Measurements from ENCODE around the gene SLC9A7.
A peak's percentile ranks its signal among the peaks of the same experiment; 100 is the strongest.

SLC9A7 gene

GRCh38 chrX:46758956-46759644 lies at the start of gene SLC9A7:
Gene SLC9A7 (minus strand): TSS chrX:46759118. CDS start chrX:46759029, 89 bp downstream.
- H3K27ac ChIP-seq, result peak within 1 kb of the TSS; percentile 73
- peak within 1 kb of the TSS; percentile 81 for H2AFZ ChIP-seq
- peak within 1 kb of the TSS; percentile 11 for H3K9ac ChIP-seq
- no peaks in the 10 kb centered on the region for H3K27me3 ChIP-seq (ENCODE audit: control insufficient read depth, insufficient read depth, low read length)
- no peaks in the 10 kb centered on the region for H3K4me1 ChIP-seq
- peak within 1 kb of the TSS; percentile 61 for H3K4me3 ChIP-seq (ENCODE audit: low read depth, low read length)
- no peaks in the 10 kb centered on the region for H3K79me2 ChIP-seq
- H3K36me3 ChIP-seq (ENCODE audit: control insufficient read depth, insufficient read depth, low read length), result no peaks in the 10 kb centered on the region
- H3K4me2 ChIP-seq (ENCODE audit: low read length), result peak within 1 kb of the TSS; percentile 64
- peak; percentile 77 for TF ChIP-seq CTCF (IDR thresholded peaks at IDR 0.05)
- no peaks in the 10 kb centered on the region for H3K9me3 ChIP-seq (ENCODE audit: control insufficient read depth, low read length)

- H3K4me1 ChIP-seq, result no peaks in the 10 kb centered on the region
- H2AFZ ChIP-seq, result no peak overlapping the region
- no peak overlapping the region for H3K4me2 ChIP-seq (ENCODE audit: low read length)
- no peaks in the 10 kb centered on the region for H3K79me2 ChIP-seq
- no peaks in the 10 kb centered on the region for H3K36me3 ChIP-seq (ENCODE audit: control insufficient read depth, insufficient read depth, low read length)
- TF ChIP-seq CTCF (IDR thresholded peaks at IDR 0.05), result no peak
- no peaks in the 10 kb centered on the region for H3K27me3 ChIP-seq (ENCODE audit: control insufficient read depth, insufficient read depth, low read length)
- no peak overlapping the region for H3K4me3 ChIP-seq (ENCODE audit: low read depth, low read length)
- H3K9ac ChIP-seq, result no peak overlapping the region
- H3K9me3 ChIP-seq (ENCODE audit: control insufficient read depth, low read length), result no peaks in the 10 kb centered on the region
- no peak overlapping the region for H3K27ac ChIP-seq
These were observed 46.4 kb upstream of the SLC9A7 start for GRCh38 chrX:46805270-46805669.

- Histone ChIP-seq H3K27ac (no peak overlapping the region), H3K36me3 (ENCODE audit: control insufficient read depth, insufficient read depth, low read length) (no peaks in the 10 kb centered on the region), H3K4me3 (ENCODE audit: low read depth, low read length) (no peak overlapping the region), H2AFZ (no peak overlapping the region), H3K4me2 (ENCODE audit: low read length) (no peak overlapping the region), H3K9me3 (ENCODE audit: control insufficient read depth, low read length) (no peaks in the 10 kb centered on the region), H3K4me1 (no peaks in the 10 kb centered on the region), H3K27me3 (ENCODE audit: control insufficient read depth, insufficient read depth, low read length) (no peaks in the 10 kb centered on the region), H3K79me2 (no peaks in the 10 kb centered on the region), H3K9ac (no peak overlapping the region)
- TF ChIP-seq CTCF (IDR thresholded peaks at IDR 0.05), result no peak
These were observed 44.2 kb upstream of the SLC9A7 start for GRCh38 chrX:46803140-46803539.

- Histone ChIP-seq H3K27me3 (ENCODE audit: control insufficient read depth, insufficient read depth, low read length) (no peaks in the 10 kb centered on the region), H3K9ac (no peak overlapping the region), H3K36me3 (ENCODE audit: control insufficient read depth, insufficient read depth, low read length) (no peaks in the 10 kb centered on the region), H3K79me2 (no peaks in the 10 kb centered on the region), H3K4me1 (no peaks in the 10 kb centered on the region), H3K27ac (no peak overlapping the region), H2AFZ (no peak overlapping the region), H3K4me3 (ENCODE audit: low read depth, low read length) (no peak overlapping the region), H3K4me2 (ENCODE audit: low read length) (no peak overlapping the region), H3K9me3 (ENCODE audit: control insufficient read depth, low read length) (no peaks in the 10 kb centered on the region)
- TF ChIP-seq CTCF (IDR thresholded peaks at IDR 0.05), result peak; percentile 78
These were observed 37.8 kb upstream of the SLC9A7 start for GRCh38 chrX:46796574-46797191.

Data from parathyroid adenoma (tissue), 2 donors.